Liver (tissue), 9 donors: Measurements from ENCODE around the gene SEC14L6. TPM values are rescaled to one million over a fixed set of nuclear protein-coding genes. Genes with fewer than 3 reads are reported as not detected.

Source experiments
- DNase-seq: peaks from one replicate; pipeline ENCODE4 v3.0.0-alpha.2; 2017; ENCODE audit warnings: low spot score
- H3K27ac ChIP-seq, 2 donors: one replicate each; pipeline ENCODE4 v1.7.0; 2013; ENCODE audit warnings: inconsistent platforms in 2 of 2, low read length in 2 of 2, control low read depth in 1 of 2, low read depth in 1 of 2, mild to moderate bottlenecking in 1 of 2
- H3K27me3 ChIP-seq, 4 donors: one replicate each; pipeline versions ENCODE4 v1.6.1 to v1.7.0; 2013; ENCODE audit warnings: low read length in 3 of 4, inconsistent platforms in 1 of 4, mild to moderate bottlenecking in 1 of 4, moderate library complexity in 1 of 4; ENCODE audit not compliant: control insufficient read depth in 4 of 4, insufficient read depth in 4 of 4
- H3K36me3 ChIP-seq, 4 donors: one replicate each; pipeline versions ENCODE4 v1.6.1 to v1.7.0; 2013; ENCODE audit warnings: low read length in 3 of 4, mild to moderate bottlenecking in 3 of 4, low read depth in 1 of 4, moderate library complexity in 1 of 4; ENCODE audit not compliant: control insufficient read depth in 4 of 4, insufficient read depth in 3 of 4
- H3K4me1 ChIP-seq, 4 donors: one replicate each; pipeline versions ENCODE4 v1.6.1 to v1.7.0; 2013; ENCODE audit warnings: low read length in 3 of 4, mild to moderate bottlenecking in 3 of 4, moderate library complexity in 1 of 4; ENCODE audit not compliant: control insufficient read depth in 4 of 4, insufficient read depth in 4 of 4
- H3K4me3 ChIP-seq, 3 donors: one replicate each; pipeline versions ENCODE4 v1.6.1 to v1.7.0; 2013; ENCODE audit warnings: low read length in 3 of 3, control low read depth in 1 of 3, low read depth in 1 of 3, mild to moderate bottlenecking in 1 of 3
- H3K9ac ChIP-seq, 2 donors: one replicate each; pipeline ENCODE4 v1.7.0; 2013; ENCODE audit warnings: low read length in 2 of 2, mild to moderate bottlenecking in 2 of 2, moderate library complexity in 2 of 2, control low read depth in 1 of 2, low read depth in 1 of 2
- H3K9me3 ChIP-seq, 4 donors: one replicate each; pipeline versions ENCODE4 v1.6.1 to v1.7.0; 2013; ENCODE audit warnings: low read length in 3 of 4; ENCODE audit not compliant: control insufficient read depth in 4 of 4
- CTCF ChIP-seq: fragments of 150-350 bp; IDR thresholded peaks from 2 replicates; pipeline ENCODE4 v1.5.1; 2017; ENCODE audit warnings: improper control_type of control experiment, low read depth, low read length; ENCODE audit not compliant: missing input control
- HNF4G ChIP-seq: IDR thresholded peaks from 2 replicates; pipeline ENCODE4 v1.6.1; 2016; ENCODE audit warnings: antibody characterized with exemption
- JUND ChIP-seq, 2 donors: IDR thresholded peaks; 2 replicates each; pipeline ENCODE4 v1.6.1; 2016; ENCODE audit warnings: antibody characterized with exemption in 2 of 2
- NR2F2 ChIP-seq: IDR thresholded peaks from 2 replicates; pipeline ENCODE4 v1.6.1; 2016; ENCODE audit warnings: antibody characterized with exemption
- RAD21 ChIP-seq, 2 donors: IDR thresholded peaks; 2 replicates each; pipeline ENCODE4 v1.6.1; 2016; ENCODE audit warnings: antibody characterized with exemption in 2 of 2, mild to moderate bottlenecking in 2 of 2
- RXRA ChIP-seq, 2 donors: IDR thresholded peaks; 2 replicates each; pipeline ENCODE4 v1.6.1; 2017 to 2018; ENCODE audit warnings: antibody characterized with exemption in 2 of 2, mild to moderate bottlenecking in 1 of 2
- SP1 ChIP-seq: IDR thresholded peaks from 2 replicates; pipeline ENCODE4 v1.6.1; 2018; ENCODE audit warnings: antibody characterized with exemption, mild to moderate bottlenecking
- TAF1 ChIP-seq: conservative IDR thresholded peaks from 2 replicates; pipeline ENCODE4 v1.6.1; 2016; ENCODE audit warnings: antibody characterized with exemption, mild to moderate bottlenecking
- ZBTB33 ChIP-seq: IDR thresholded peaks from 2 replicates; pipeline ENCODE4 v1.6.1; 2016; ENCODE audit warnings: antibody characterized with exemption
- WGBS: extraction: QIAGEN DNeasy Blood & Tissue Kit; methylation state at CpG from one replicate; pipeline ENCODE4 v1.1.7; 2013; 5-methylcytosine and 5-hydroxymethylcytosine counted together
- polyA plus RNA-seq, 2 donors: library from polyadenylated mRNA; stranded (reverse) in 1 of 2; unstranded in 1 of 2; fragments of 200-250 nt in 1 of 2; fragments of >200 nt in 1 of 2; fragmentation: Nextera tagmentation in 1 of 2; extraction: Ambion mirVana in 1 of 2; gene quantifications; one replicate each; pipeline versions ENCODE4 v1.2.1 to v1.2.3, GENCODE V29; 2013 to 2015
- total RNA-seq, 2 donors: library from RNA; depleted of rRNA; stranded (reverse); fragments of >200 nt; gene quantifications; one replicate each; pipeline ENCODE4 v1.2.3, GENCODE V29; 2014
- TF ChIP-seq, protein P1 (sequence below): IDR thresholded peaks from 2 replicates; pipeline ENCODE4 v1.6.1; 2016; ENCODE audit warnings: antibody characterized with exemption
- TF ChIP-seq, protein P2 (sequence below): IDR thresholded peaks from 2 replicates; pipeline ENCODE4 v1.6.1; 2016; ENCODE audit warnings: antibody characterized with exemption, mild to moderate bottlenecking
- donor health status: healthy.
- donor health status: healthy.
- donor health status: healthy.
- donor health status: healthy.
- donor health status: healthy.

Gene SEC14L6
- total and polyA plus RNA-seq, 4 donors, result 0.18 to 0.70 (median 0.28) TPM

DNA sequence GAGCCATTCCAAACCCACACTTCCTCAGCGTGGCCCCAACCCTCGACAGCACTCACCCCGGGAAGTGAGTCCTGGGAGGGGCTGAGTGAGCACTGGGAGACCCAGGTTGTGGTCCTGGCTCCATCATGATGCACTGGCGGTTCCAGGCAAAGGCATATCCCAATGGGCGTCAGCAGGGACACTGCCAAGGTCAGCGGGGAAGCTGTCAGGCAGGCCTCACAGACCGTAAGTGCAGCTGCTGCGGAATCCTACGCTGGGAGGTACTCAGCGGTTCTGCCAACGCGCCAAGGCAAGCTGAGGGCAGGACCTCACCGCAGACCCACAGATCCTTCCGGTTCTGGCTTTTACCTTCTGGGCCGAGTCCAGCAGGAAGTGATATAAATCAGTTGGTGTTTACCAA lies 29.3 kb upstream of the SEC14L6 start:
- WGBS, result 84% methylated on average over 15 of the region's 15 CpGs
- Histone ChIP-seq H3K4me3 (no peak overlapping the region), H3K27ac (no peak overlapping the region), H3K4me1 (peaks cover 23 to 31% (median 26%) of the 10 kb centered on the region in 4 donors), H3K27me3 (no peaks in the 10 kb centered on the region), H3K9ac (no peak overlapping the region), H3K9me3 (no peaks in the 10 kb centered on the region), H3K36me3 (peaks cover 23 to 54% (median 36%) of the 10 kb centered on the region in 4 donors)
- TF ChIP-seq, protein P1, sequence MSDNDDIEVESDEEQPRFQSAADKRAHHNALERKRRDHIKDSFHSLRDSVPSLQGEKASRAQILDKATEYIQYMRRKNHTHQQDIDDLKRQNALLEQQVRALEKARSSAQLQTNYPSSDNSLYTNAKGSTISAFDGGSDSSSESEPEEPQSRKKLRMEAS, result no peak
- no peak for TF ChIP-seq HNF4G
- TF ChIP-seq RXRA (IDR thresholded peaks at IDR 0.05), result no peak
- TF ChIP-seq JUND (IDR thresholded peaks at IDR 0.05), result no peak
- no peak for TF ChIP-seq CTCF
- TF ChIP-seq ZBTB33, result no peak
- TF ChIP-seq TAF1, result no peak
- TF ChIP-seq NR2F2, result no peak
- TF ChIP-seq, protein P2, sequence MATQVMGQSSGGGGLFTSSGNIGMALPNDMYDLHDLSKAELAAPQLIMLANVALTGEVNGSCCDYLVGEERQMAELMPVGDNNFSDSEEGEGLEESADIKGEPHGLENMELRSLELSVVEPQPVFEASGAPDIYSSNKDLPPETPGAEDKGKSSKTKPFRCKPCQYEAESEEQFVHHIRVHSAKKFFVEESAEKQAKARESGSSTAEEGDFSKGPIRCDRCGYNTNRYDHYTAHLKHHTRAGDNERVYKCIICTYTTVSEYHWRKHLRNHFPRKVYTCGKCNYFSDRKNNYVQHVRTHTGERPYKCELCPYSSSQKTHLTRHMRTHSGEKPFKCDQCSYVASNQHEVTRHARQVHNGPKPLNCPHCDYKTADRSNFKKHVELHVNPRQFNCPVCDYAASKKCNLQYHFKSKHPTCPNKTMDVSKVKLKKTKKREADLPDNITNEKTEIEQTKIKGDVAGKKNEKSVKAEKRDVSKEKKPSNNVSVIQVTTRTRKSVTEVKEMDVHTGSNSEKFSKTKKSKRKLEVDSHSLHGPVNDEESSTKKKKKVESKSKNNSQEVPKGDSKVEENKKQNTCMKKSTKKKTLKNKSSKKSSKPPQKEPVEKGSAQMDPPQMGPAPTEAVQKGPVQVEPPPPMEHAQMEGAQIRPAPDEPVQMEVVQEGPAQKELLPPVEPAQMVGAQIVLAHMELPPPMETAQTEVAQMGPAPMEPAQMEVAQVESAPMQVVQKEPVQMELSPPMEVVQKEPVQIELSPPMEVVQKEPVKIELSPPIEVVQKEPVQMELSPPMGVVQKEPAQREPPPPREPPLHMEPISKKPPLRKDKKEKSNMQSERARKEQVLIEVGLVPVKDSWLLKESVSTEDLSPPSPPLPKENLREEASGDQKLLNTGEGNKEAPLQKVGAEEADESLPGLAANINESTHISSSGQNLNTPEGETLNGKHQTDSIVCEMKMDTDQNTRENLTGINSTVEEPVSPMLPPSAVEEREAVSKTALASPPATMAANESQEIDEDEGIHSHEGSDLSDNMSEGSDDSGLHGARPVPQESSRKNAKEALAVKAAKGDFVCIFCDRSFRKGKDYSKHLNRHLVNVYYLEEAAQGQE, result no peak
- DNase-seq, result no peak

- Histone ChIP-seq H3K9ac (no peak overlapping the region), H3K27ac (no peak overlapping the region), H3K27me3 (no peaks in the 10 kb centered on the region), H3K9me3 (no peaks in the 10 kb centered on the region), H3K4me1 (peaks cover 23 to 31% (median 26%) of the 10 kb centered on the region in 4 donors), H3K36me3 (peaks cover 19 to 47% (median 30%) of the 10 kb centered on the region in 4 donors), H3K4me3 (no peak overlapping the region)
- no peak for DNase-seq
- TF ChIP-seq SP1 (peak; percentile 22), RAD21 (IDR thresholded peaks at IDR 0.05) (no peak), NR2F2 (peak; percentile 76), ZBTB33 (no peak)
- WGBS, result 75% methylated on average over 12 of the region's 12 CpGs
Observed at GRCh38 chr22:30574997-30575671, 28.6 kb upstream of the SEC14L6 start.
